GM18909 (cell line): ENCODE data around the gene CYP4Z1.
"Not testable (repeated sequence)": the region's sequence is repeated elsewhere in the genome, so short reads cannot be mapped to it uniquely, and the experiment has no call there.

Experiments
- ATAC-seq: cut with Tn5 transposase; IDR thresholded peaks from one replicate; pipeline ENCODE4 v1.9.1; 2021; ENCODE audit warnings: mild to moderate bottlenecking; ENCODE audit not compliant: unreplicated experiment, poor library complexity

The CYP4Z1 gene

GRCh38 chr1:47067097-47067594 is at the start of gene CYP4Z1:
TSS of gene CYP4Z1 (plus strand) at chr1:47067231. CDS start at chr1:47067491, 260 bp downstream.
- ATAC-seq = no peak

DNA sequence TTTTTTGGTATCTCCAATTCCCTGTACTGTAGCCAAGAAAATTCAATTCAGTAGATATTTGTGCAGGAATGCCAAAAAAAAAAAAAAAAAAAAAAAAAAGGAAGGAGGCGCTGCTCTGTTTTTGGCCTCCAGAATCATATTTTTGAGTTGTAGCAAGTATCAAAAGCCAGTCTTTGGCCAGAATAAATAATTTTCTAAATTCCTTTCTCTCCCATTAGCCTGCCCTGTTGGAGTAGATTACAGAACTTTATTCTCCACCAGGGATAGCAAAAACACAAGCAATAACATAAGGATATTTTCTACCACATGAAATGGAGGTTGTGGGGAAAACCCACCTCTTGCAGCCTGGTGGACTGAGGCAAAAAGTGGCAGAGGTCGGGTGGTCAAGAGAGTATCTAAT is 46.0 kb upstream of the CYP4Z1 start:
- ATAC-seq = no peak

DNA sequence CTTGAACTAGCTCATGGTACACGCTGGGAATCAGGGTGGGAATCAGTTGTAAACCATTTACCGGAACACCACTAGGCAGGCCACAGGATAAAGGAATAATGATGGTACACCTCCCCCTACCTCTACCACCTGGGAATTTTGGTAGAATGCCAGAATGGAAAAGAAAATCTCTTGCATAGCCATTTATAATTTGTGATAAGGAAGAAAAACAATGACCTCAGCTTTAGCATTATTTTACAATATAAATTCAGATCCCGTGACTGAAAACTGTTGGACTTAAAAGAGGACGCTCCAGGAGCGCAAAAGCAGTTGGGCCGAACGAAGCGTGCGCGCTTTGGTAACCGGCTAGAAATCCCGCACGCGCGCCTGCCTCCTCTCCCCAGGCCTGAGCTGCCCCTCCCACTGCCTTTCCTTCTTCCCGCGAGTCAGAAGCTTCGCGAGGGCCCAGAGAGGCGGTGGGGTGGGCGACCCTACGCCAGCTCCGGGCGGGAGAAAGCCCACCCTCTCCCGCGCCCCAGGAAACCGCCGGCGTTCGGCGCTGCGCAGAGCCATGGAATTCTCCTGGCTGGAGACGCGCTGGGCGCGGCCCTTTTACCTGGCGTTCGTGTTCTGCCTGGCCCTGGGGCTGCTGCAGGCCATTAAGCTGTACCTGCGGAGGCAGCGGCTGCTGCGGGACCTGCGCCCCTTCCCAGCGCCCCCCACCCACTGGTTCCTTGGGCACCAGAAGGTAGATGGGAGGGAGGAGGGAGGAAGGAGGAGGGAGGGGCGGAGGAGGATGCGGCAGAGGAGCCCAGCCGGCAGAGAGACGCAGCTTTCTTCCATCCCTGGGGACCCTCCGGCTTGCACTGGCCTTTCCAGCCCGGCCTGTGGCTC is 43.5 kb upstream of the CYP4Z1 start, which contains the start of gene CYP4X1:
TSS of gene CYP4X1 (plus strand) at position 402 of the 873 bp plus-strand sequence. CDS start at position 551, 149 bp downstream.
- no peak for ATAC-seq

GRCh38 chr1:47024141-47024801 is 42.8 kb upstream of the CYP4Z1 start:
- ATAC-seq = no peak

DNA sequence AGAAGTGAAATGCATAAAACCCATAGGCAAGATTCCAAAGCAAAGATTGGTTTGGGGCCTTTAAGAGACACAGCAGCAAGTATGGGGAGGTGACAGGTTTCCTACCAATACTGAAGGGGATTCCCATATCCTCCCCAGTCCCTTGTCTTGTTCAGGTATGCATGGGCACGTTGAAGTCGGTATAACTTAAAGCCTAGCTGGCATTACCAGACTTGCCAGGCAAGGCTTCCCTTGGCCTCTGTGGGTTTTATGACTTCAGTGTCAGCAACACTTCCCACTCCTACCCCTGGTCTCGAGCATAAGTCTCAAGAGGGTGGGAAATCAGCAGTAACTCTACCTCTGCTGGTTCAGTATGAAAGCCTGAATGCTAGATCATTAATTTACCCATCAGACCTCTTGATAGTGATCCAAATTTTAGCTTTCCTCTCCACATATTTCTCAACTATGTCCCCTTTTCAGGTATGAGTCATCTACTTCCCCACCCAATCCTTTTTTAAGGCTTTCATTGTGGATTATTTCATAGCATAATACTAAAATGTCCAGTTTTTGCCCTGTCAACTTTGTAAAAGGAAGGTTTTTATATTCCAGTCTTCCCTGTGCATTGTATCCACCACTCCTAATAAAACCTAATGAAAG is 36.7 kb upstream of the CYP4Z1 start:
- ATAC-seq = no peak

GRCh38 chr1:47031059-47031458 is 36.0 kb upstream of the CYP4Z1 start:
- ATAC-seq = no peak

DNA sequence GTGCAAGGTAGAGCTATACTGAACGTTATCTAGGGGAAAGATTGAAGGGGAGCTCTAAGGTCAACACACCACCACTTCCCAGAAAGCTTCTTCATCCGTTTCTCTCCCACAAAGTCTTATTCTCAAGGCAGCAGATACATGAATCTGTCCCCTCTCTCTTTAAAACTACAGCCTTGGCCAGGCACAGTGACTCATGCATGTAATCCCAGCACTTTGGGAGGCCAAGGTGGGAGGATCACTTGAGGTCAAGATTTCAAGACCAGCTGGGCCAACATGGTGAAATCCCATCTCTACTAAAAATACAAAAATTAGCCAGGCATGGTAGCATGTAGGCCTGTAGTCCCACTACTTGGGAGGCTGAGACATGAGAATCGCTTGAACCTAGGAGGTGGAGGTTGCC is 35.4 kb upstream of the CYP4Z1 start:
- no peak for ATAC-seq

DNA sequence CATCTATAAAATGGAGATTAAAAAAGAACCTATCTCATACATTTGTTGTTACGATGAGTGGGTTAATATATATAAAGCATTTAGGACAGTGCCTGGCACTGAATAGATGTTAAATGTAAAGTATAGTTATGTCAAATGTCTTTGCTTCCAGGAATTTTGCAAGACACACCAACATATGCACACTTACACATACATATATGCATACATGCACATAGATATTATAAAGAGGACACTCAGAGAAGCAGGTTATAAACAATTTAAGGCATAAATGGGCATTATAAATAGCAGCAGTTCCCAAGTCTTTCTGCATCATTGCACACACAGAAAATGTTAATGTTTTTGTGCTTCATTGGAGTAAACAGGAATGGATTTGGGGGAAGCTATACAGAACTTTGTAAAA is 30.3 kb upstream of the CYP4Z1 start:
- ATAC-seq = no peak

DNA sequence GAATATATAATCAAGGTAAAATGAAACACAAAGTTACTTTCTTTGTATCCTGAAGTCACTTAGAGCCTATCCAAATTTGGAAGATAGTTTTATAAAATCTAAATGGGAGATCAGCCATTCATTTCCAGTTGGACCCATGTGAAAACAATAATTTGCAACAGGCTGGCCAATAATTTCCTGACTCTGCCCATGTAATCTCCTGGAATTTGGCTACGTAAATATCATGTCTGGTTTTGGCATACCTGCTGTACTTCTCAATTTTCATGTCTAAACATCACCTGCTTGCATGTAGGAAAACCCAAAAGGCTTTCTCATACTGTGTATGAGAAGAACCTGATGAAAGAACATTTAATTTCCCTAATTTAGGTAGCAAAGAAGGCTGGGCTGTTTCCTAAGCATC is 7.7 kb upstream of the CYP4Z1 start:
- ATAC-seq = no peak

DNA sequence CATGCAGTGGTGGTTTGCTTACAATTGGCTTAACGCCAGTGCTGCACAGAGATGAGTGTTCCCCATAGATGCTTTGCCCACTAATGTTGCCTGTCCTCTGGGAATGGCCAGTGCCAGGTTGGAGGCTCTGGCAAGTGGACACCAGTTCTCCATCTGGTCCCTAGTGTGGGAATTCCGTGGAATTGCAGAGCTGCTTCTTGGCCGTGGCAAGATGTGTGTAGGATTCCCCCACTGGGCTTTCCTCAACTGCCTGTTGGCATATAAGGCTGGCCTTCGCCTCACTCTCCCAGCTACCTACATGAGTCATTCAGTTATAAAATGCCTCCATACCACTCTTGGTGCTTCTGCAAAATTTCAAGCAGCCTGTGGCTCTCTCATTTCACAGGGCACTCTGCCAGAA is 2.0 kb downstream of the CYP4Z1 start:
- not testable (repeated sequence) for ATAC-seq

GRCh38 chr1:47069509-47069908 is 2.5 kb downstream of the CYP4Z1 start:
- ATAC-seq = not testable (repeated sequence)

DNA sequence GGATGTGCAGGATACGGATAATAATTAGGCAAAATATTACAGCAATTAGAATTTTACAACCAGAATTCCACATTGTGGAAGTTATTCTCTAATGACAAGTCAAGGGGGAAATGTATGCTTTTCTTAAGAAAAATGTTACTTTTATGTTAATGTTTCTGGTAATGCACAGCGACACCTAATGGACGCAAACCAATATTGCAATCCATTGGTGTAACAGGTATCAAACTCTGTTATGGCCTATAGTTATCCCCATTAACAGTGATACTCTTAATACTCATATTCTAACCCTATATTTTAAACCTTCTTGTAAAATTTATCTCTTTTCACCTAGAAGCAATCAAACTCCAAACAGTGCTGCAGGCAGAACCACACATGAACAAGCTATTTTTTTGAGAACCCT is 22.3 kb downstream of the CYP4Z1 start:
- ATAC-seq = not testable (repeated sequence)

GRCh38 chr1:47091476-47091875 is 24.4 kb downstream of the CYP4Z1 start:
- not testable (repeated sequence) for ATAC-seq

- ATAC-seq = no peak
Observed at GRCh38 chr1:47104816-47105215, 37.8 kb downstream of the CYP4Z1 start.

DNA sequence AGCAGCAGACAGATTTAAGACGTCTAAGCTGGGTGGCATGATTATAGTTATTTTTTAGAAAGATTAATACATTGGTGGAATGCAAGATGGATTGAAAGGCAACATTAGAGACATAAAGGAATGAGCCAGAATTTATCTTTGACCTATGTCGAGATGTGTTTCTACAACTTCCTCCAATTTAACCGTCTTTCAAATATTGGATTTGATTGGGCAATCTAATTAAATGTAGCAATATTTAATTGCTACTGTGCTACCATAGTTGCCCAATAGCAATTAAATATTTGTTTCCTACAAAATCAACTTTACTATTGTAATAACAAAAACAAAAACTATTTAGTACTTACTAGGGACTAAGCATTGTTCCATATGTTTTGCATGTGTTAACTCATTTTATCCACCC is 39.8 kb downstream of the CYP4Z1 start:
- ATAC-seq = no peak

DNA sequence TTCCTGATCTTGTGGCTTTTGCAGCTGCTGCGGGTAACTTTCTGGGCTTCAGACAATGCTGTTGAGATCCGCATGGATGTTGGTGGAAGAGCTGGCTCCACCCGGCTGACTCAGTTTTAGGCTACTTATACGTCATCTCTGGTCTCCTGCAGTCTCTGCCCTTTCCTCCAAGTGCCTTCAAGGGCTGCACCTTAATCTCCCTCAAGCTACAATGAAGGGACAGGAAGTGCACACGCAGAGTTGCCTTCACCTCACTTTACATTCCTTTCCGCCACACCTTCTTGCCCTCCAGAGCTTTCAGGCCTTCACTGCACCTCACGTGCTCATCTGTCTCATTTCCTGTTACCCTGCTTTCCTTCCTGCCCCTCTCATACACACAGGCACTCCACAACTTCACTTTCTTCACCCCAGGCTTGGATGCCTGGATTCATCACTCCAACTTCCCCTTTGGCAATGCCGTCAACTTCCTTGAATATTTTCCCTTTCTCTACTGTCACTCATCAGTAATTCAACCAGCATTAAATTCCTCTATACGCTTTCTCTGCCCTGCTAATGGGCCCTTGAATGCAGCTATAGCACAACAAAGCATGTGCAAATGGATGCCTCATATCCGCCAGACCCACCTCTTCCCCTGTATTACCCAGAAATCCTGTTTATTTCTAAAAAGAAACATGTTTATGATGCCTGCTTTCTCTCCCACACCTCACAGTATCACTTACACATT is 41.0 kb downstream of the CYP4Z1 start:
- ATAC-seq = not testable (repeated sequence)

DNA sequence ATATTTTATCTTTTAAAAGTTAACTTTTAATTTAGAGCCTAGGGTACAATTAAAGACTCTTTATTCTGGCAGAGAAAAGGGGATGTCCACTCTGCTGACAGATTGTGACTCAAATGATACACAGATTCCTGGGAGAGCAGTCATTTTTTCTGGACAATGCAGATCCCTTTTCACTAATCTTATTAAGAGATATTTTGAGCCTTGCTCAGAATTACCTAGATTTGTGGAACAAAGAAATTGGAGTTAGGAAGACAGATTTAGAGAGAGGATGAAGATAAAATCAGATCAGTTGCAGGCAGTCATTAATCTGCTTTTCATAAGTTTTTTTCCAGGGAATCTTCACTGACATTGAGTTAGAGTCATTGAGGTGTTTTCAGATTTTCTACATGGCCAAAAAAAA is 42.5 kb downstream of the CYP4Z1 start:
- ATAC-seq = not testable (repeated sequence)

DNA sequence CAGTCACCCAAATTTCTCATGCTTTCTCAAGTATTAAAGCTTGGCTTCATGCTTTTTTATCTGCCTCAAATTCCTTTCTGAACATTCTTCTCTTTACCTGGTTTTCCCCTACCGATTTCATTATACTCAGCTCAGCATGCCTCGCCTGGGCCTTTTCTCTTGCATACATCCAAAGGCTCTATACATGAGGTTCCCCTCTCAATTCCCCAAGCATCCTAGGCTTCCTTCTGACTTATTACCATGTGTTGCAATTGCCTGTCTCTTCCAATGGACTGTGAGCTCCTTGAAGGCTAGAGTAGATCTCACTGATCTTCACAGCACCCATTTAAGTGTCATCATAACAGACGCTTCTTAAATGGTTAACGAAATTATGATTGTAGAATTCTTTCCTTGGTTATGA is 46.1 kb downstream of the CYP4Z1 start:
- no peak for ATAC-seq

- not testable (repeated sequence) for ATAC-seq
Observed at GRCh38 chr1:47121039-47121438, 54.0 kb downstream of the CYP4Z1 start.

- not testable (repeated sequence) for ATAC-seq
Observed at GRCh38 chr1:47124834-47125233, 57.8 kb downstream of the CYP4Z1 start.
